ENCODE measurements around the gene GALNT12. TPM values are rescaled to one million over a fixed set of nuclear protein-coding genes. Genes with fewer than 3 reads are reported as not detected.

The GALNT12 gene
- total RNA-seq, 2 donors from 2014 or later = 9.0 to 10.2 TPM

- 90% methylated on average over 3 of the region's 3 CpGs for WGBS
- Histone ChIP-seq H3K27me3 (replicated peaks; ENCODE audit: insufficient read depth) (no peaks in the 10 kb centered on the region), H3K4me3 (no peak overlapping the region), H3K4me1 (replicated peaks) (peaks cover 4% of the 10 kb centered on the region), H3K27ac (no peak overlapping the region), H3K9me3 (no peaks in the 10 kb centered on the region), H3K36me3 (no peaks in the 10 kb centered on the region)
- TF ChIP-seq POLR2A (IDR thresholded peaks at IDR 0.05) (no peak), CTCF (IDR thresholded peaks at IDR 0.05) (no peak), POLR2AphosphoS5 (IDR thresholded peaks at IDR 0.05) (no peak)
- DNase-seq (ENCODE audit: low spot score) = no peak
- intact Hi-C loops (cut with DNase I) = no loop called here
Measured at GRCh38 chr9:98810102-98810842, 2.8 kb downstream of the GALNT12 start.

- Histone ChIP-seq H3K4me1 (replicated peaks) (no peaks in the 10 kb centered on the region), H3K36me3 (no peaks in the 10 kb centered on the region), H3K27me3 (replicated peaks; ENCODE audit: insufficient read depth) (no peaks in the 10 kb centered on the region), H3K9me3 (no peaks in the 10 kb centered on the region), H3K27ac (no peak overlapping the region), H3K4me3 (no peak overlapping the region)
- intact Hi-C loops (cut with DNase I) = no loop called here
- DNase-seq (ENCODE audit: low spot score) = no peak
- no peak for TF ChIP-seq POLR2A (IDR thresholded peaks at IDR 0.05)
- no peak for TF ChIP-seq POLR2AphosphoS5 (IDR thresholded peaks at IDR 0.05)
- no peak for TF ChIP-seq CTCF (IDR thresholded peaks at IDR 0.05)
- 88% methylated on average over 2 of the region's 2 CpGs for WGBS
Measured at GRCh38 chr9:98811051-98811650, 3.7 kb downstream of the GALNT12 start.

GRCh38 chr9:98815391-98815951, 8.0 kb downstream of the GALNT12 start:
- Histone ChIP-seq H3K9me3 (no peaks in the 10 kb centered on the region), H3K36me3 (no peaks in the 10 kb centered on the region), H3K27me3 (replicated peaks; ENCODE audit: insufficient read depth) (no peaks in the 10 kb centered on the region), H3K4me3 (no peak overlapping the region), H3K4me1 (replicated peaks) (no peaks in the 10 kb centered on the region), H3K27ac (no peak overlapping the region)
- intact Hi-C loops (cut with DNase I) = no loop called here
- WGBS = 71% methylated on average over 6 of the region's 6 CpGs
- TF ChIP-seq POLR2AphosphoS5 (IDR thresholded peaks at IDR 0.05) = no peak
- no peak for TF ChIP-seq CTCF (IDR thresholded peaks at IDR 0.05)
- TF ChIP-seq POLR2A (IDR thresholded peaks at IDR 0.05) = no peak
- no peak for DNase-seq (ENCODE audit: low spot score)

- Histone ChIP-seq H3K9me3 (no peaks in the 10 kb centered on the region), H3K27ac (no peak overlapping the region), H3K36me3 (no peaks in the 10 kb centered on the region), H3K4me3 (no peak overlapping the region), H3K4me1 (replicated peaks) (no peaks in the 10 kb centered on the region), H3K27me3 (replicated peaks; ENCODE audit: insufficient read depth) (no peaks in the 10 kb centered on the region)
- 85% methylated on average over 2 of the region's 2 CpGs for WGBS
- TF ChIP-seq POLR2AphosphoS5 (IDR thresholded peaks at IDR 0.05) (no peak), POLR2A (IDR thresholded peaks at IDR 0.05) (no peak), CTCF (IDR thresholded peaks at IDR 0.05) (no peak)
- no peak for DNase-seq (ENCODE audit: low spot score)
- intact Hi-C loops (cut with DNase I) = no loop called here
Measured at GRCh38 chr9:98818764-98819163, 11.3 kb downstream of the GALNT12 start.

All from prostate gland (tissue), 2 donors.